Measurements from ENCODE around the gene RNF114.
"Not testable (repeated sequence)": the region's sequence is repeated elsewhere in the genome, so short reads cannot be mapped to it uniquely, and the experiment has no call there.

RNF114 gene, protein sequence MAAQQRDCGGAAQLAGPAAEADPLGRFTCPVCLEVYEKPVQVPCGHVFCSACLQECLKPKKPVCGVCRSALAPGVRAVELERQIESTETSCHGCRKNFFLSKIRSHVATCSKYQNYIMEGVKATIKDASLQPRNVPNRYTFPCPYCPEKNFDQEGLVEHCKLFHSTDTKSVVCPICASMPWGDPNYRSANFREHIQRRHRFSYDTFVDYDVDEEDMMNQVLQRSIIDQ

DNA sequence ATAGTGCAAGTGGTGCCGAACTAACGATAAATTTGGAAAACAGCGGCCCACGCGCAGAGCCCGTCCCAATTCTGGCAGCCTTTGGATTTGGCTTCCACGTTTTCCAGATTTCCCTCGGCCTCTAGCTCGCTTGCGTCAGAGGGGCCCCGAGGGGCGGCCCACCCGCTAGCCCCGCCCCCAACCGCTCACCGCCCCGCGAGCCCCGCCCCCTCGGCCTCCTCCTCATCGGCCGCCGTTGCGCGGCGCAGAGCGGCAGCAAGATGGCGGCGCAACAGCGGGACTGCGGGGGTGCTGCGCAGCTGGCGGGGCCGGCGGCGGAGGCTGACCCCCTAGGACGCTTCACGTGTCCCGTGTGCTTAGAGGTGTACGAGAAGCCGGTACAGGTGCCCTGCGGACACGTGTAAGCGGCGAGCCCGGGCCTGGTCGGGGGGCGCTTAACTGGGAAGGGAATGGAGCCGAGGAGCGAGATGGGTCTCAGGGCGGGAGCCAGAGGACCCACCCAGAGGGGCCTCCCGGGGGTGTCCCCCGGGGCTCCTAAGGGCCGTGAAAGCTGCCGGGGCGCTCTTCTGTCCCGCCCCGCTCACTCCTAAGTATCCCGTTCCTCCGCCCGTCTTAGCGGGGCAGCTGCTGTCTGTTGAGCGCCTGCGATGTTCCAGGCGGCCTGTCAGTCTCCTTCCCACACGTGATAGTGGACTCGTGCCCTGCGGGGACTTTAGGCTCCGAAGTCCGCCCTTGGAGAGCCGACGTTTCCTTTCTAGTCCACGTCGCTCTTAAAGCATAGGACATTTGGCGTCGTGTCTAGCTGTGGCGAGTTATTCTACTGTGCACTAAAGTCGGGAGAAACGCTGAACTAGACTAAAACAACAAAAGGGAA is at the start of gene RNF114:
TSS of gene RNF114 (plus strand) at position 245 of the 874 bp plus-strand sequence. CDS start at position 261, 16 bp downstream.
- DNase-seq (ENCODE audit: low spot score): peak; percentile 91

DNA sequence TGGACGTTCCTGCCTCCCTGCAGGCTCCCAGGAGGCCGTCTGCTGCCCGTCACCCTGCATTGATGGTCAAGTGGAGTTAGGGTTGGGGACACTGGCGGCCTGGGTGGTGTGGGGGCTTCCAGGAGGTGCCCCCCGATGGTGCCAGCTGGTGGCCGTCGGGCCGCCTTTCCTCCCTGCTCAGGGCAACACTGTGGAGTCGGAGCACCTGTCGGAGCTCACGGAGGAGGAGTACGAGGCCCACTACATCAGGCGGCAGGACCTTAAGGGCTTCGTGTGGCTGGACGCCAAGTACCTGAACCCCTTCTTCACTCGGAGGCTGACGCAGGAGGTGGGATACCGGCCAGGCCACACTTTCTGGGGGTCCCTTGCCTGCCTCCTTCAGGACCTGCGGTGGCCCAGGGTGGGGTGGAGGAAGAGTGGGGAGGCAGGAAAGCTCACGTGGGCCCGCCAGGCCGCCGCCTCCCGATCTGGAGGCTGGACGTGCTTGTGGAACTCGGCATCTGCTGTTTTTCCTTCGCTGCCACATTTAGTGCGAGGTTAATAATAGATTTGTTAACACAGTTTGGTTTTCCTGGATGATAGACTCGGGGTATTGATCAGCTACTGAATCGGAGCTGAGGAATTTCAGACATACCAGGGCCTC is 49.5 kb upstream of the RNF114 start:
- no peak for DNase-seq (ENCODE audit: low spot score)

DNA sequence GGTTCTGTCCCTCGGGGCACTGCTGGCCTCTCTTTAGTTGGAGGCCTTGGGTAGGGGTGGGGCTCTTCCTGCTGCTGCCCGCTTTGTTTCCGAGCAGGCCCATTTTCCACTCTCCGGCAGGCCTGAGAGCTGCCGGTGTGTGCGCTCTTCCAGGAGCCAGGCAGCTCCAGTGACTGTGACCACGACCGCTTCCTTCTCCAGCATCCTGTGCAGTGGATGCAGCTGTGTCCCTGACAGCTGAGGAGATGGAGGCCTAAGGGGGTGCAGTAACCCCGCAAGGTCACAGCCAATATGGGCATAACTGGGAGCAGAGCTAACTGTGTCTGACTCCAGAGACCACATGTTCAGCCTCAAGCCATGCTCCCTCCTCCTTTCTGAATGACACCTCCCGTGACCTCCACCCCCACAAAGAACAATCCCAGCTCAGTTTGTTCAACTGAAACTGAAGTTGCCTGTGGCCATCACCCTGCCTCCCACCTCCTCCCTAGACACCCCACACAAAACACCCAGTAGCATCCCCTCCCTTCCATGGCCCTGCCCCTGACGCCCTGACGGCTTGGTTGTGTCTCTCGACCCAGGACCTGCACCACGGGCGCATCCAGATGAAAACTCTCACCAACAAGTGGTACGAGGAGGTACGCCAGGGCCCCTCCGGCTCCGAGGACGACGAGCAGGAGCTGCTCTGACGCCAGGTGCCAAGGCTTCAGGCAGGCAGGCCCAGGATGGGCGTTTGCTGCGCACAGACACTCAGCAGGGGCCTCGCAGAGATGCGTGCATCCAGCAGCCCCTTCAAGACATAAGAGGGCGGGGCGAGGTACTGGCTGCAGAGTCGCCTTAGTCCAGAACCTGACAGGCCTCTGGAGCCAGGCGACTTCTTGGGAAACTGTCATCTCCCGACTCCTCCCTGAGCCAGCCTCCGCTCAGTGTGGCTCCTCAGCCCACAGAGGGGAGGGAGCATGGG is 48.7 kb upstream of the RNF114 start:
- no peak for DNase-seq (ENCODE audit: low spot score)

DNA sequence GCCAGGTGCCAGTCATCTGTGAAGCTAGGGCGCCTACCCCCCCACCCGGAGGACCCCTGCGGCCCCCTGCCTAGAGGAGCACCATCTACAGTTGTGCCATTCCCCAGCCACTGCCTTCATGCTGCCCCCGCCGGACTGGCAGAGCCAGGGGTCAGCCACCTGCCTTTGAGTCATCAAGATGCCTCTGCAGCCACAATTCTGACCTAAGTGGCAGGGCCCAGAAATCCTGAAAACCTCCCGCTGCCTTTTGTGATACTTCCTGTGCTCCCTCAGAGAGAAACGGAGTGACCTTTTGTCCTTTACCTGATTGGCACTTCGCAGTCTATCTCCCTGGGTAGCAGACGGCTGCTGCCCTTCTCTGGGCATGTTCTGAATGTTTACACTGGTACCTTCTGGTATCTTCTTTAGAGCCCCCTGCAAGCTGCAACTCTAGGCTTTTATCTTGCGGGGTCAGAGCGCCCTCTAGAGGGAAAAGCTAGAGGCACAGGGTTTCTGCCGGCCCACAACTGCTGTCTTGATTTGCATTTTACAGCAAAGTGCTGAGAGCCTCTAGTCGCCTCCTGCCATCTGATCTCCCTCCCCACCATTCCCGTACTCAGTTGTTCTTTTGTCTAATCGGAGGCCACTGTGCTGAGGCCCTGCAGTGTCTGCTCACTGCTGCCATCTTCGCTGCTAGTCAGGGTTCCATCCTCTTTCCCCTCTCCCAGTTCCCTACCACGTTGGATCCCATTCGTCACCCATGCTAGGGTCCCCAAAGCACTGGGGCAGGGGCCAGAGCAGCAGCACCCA is 47.8 kb upstream of the RNF114 start:
- peak; percentile 52 for DNase-seq (ENCODE audit: low spot score)

DNA sequence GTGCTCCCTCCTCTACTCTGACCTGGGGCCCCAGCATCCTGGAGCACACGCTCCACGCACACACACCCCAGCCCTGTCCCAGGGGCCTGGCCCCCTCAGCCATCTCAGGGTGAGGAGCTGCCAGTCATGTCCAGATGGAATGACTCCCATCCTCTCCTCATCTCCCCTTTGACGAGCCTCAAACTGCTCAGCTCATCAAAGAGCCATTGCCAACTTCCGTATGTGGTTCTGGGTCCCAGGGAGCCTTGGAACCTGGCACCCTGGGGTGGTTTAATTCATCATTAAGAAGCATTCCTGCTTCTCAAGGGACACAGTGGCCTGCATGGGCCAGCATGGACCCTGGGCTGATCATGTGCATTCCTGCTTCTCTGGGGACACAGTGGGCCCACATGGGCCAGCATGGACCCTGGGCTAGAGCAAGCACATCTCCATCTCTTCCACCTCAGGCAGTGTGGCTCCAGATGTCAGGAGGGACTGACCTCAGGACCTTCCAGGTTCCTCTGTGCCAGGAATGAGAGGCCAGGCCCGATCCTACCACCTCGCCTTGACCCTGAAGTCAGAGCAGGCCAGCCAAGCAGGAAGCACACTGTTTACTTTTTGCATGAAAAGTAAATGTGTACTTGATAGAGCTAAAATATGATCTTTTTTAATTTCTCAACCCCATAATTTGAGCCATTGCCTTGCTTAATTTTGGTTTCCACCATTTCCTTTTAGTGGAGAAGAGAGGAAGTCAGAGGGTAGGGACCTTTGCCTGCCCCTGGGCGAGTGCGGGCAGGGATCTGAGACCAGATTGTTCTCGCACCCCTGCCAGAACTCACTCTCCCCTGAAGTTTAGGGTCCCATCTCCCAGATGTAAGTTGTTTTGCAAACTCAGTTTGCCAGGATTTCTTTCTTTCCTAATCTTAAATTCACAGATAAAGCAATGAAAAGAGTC is 46.9 kb upstream of the RNF114 start:
- DNase-seq (ENCODE audit: low spot score): no peak

DNA sequence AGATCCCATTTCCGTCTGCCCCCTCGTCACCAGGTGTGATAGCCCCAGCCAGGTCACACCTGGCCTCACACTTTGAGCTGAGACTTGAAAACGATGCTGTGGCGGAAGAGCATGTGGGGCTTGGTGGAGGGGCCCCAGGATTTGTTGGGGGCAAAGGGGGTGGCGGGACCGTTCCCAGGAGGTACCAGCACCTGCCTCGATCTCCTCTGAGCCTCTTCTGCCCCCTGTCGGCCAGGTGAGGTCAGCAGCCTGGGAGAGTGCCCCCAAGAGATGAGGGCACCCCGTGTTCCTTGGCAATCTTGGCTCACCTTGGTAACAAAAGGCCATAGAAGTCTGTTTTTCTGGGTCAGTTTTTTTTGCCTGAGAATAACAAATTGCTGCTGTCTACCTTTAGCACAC is 46.3 kb upstream of the RNF114 start:
- DNase-seq (ENCODE audit: low spot score): no peak

DNA sequence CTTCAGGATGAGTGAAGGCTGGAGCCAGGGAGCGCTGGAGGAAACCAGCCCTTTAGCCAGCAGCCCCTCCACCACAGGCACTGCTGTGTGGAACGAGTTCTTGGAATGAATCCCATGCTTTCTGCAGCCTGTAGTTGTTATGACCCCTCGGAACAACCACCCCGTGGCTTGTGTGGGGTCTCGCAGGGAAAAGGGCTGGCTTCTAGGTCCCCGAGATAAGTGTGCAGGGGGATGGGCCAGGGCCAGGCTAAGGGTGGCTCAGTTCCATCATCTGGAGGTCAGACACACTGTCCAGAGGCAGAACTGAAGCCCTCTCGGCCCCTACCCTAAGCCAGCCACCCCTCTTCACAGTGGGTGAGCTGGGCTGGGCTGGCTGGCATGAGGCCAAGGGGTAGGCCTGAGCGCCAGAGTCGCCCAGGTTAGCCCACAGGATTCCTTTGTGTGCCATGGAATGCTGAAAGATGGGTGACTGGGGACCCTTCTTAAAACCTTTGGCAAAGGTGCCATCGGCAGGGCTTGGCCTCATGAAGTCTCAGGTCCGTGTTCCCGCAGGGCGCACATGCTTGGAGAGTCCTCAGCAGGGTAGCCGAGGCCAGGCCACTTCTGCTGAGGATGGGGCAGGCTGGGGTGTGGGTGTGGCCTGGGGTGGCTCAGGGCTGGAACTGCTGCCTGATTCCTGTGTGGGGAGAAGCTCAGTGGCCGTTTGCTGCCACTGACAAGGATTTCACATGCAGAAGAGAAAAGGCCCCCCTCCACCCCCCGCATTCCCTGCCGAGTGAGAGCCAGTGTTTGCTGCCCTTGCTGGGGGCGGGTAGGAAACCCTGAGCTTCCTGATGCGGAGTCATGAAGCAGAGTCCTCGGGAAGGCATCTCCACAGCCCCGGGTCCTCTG is 45.5 kb upstream of the RNF114 start:
- DNase-seq (ENCODE audit: low spot score): no peak

DNA sequence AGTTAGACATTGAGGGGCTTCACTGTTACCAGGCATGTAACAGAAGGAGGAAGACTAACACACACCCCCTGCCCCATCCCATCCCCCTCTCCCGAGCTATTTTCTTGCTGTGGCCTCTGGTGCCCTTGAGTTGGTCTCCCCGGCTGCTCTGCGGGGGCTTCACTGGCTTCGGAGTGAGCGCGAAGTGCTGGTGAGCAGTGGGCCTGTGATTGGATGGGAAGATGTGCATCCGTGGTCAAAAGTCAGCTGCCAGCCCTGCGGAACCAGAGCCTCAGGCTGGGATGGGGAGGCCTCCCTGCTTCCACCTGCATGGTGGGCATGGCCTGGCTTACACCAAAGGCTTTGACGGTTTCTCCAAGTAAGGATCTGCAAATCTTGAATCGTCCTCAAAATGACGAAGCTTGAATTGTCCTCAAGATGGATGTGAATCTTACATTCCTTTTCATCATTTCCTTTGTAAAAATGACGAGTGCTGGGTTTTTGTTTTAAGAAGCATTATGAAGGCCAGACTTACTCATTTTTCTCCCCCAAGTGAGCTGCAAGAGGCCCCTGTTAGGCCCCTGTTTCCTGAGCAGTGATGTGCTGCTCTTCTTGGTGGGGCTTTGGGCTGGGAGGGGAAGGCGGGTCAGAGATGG is 44.6 kb upstream of the RNF114 start:
- no peak for DNase-seq (ENCODE audit: low spot score)

DNA sequence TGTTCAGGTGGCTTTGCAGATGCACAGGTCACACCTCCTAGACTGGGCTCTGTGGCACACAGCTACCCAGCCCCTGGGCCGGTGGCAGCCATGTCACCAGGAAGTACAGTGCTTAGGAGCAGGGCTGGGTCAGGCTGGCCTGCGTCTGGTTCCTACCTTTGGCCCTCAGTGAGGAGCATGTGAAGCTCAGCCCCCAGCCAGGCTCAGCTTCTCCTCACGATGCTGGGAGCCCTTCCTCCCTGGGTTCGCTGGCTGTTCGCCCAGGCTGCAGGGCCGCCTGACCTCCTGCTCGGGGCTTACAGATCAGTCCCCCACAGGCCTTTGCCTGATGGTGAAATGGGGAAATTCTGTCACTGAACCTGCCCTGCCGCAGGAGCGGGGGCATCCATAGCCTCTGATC is 43.9 kb upstream of the RNF114 start:
- no peak for DNase-seq (ENCODE audit: low spot score)

DNA sequence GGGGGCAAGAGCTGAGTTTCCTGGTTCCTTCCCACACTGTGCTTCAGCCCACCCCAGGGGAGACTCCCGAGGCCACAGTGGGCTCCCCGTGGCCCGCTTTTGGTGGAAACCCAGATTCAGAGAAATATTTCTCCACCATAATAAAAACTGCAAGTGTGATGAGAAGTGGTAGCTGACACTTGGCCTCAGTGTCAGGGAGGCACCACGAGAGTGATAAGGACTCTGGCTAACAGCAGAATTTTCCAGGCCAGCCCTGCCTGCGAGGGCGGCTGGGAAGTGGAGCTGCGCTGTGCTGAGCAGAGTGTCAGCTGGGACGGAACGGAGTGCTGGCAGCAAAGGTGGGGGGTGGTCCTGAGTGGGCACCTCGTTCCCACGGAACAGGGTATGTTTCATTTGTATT is 43.4 kb upstream of the RNF114 start:
- no peak for DNase-seq (ENCODE audit: low spot score)

DNA sequence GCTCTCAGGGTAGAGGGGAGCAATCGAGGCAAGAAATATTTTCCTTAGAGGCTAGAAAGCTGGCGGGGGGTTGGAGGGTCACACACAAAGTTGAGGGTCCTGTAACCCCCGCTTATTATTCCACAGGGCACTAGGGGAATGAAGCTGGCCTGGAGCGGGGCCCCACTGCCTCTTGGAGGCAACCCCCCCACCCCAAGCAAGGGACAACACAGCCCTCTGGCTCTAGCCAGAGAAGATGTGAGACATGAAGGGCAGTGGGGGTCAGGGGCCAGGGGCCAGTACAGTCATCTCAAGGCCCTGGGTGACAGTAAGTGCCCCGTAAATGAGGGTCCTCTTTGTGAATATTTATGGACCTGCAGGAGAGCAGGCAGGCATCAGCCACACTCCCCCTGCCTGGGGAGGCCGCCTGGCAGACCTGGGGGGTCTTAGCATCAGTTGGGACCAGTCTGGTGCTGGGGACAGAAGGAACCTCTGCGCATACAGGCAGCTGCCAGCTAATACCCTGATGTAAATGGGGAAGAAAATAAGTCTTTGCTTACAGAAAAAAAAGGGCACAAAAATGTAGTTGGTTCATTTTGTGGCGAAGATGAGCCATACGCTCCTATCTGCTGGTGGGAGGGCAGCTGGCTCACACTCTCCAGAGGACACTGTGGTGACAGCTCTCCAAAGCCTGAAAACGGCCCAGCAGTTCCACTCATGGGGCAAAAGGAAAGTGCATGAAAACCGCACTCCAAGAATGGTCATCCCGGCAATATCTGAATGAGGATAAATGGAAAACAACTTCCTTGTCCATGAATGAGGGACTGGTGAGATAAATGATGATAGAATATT is 42.7 kb upstream of the RNF114 start:
- DNase-seq (ENCODE audit: low spot score): no peak

DNA sequence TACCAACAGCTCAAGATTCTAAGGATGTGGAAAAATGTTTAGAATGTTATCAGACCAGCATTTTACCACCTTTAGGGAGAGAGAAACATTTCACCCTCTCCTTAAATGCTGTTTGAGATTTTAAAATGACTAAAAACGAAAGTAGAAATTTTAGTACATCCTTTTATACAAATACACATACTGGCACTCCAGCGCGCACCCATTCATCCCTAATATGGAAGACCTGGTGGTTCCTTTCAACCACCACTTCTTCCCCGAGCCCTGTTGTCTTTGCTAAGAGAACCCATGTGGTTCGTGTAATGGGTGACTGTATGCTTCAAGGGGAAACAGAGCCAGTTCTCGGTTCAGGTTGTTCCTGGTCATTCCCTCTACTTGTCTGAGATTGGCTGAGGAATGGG is 42.1 kb upstream of the RNF114 start:
- DNase-seq (ENCODE audit: low spot score): no peak

DNA sequence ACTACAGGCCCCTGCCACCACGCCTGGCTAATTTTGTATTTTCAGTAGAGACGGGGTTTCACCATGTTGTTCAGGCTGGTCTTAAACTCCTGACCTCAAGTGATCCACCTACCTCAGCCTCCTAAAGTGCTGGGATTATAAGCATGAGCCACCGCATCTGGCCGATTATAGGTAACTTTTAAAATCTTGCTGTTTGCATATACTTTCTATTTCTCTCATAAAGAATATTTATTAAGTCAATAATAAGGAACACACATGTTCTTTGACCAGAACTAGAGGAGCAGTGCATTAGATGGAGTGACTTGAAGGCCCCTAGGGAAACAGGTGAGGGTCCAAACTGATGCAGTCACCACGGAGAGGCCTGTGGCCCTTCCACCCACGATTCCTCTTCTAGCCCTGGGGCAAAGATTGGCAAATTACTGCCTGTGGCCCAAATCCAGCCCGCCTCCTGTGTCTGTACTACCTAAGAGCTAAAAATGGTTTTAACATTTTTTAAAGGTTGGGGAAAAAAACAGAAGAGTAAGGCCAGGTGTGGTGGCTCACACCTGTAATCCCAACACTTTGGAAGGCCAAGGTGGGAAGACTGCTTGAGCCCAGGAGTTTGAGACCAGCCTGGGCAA is 40.6 kb upstream of the RNF114 start:
- DNase-seq (ENCODE audit: low spot score): not testable (repeated sequence)

DNA sequence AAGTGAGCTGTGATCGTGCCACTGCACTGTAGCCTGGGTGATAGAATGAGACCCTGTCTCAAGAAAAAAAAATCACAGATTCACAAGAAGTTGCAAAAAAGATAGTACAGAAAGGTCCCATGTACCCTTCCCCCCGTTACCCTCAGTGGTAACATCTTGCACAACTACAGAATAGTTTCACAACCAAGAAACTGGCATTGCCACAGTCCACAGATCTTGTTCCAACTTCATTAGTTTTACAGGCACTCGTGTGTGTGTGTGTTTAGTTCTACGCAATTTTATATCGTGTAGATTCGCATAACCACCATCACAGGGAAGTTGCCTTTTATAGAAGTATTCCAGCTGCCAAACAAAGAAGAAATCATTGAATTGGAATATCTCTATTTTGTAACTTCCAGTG is 40.0 kb upstream of the RNF114 start:
- DNase-seq (ENCODE audit: low spot score): no peak

DNA sequence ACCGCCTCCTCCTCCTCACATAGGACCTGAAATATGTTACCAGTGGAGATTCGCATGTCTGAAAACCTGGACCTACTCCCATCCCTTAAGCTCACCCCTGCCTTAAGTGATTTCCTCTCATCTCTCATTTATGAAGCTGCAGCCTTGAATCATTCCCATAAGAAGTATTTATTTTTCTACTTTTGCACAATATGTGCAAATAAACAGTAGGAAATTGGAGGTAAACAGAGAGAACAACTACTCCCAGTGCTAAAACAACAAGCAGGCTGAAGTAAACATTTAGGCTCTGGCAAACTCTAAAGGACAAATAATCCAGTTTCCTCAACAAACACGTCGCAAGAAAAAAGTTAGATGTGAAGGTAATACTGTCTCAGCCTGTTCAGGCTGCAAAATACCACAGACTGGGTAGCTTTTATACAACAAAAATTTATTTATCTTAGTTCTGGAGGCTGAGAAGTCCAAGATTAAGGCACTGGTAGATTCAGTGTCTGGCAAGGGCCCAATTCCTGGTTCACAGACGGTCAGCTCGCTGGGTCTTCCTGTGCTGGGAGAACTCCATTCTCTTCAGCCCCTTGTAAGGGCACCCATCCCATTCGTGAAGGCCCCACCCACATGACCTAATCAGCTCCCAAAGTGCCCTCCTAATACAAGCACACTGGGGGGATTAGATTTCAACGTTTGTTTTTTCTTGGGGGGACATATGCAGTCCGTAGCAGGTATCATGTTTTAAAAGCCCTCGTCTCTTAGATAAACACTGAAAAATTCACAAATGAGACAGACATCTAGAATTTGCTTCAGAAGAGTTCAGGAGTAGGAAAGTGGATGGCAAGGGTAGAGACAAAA is 36.4 kb upstream of the RNF114 start:
- DNase-seq (ENCODE audit: low spot score): no peak

DNA sequence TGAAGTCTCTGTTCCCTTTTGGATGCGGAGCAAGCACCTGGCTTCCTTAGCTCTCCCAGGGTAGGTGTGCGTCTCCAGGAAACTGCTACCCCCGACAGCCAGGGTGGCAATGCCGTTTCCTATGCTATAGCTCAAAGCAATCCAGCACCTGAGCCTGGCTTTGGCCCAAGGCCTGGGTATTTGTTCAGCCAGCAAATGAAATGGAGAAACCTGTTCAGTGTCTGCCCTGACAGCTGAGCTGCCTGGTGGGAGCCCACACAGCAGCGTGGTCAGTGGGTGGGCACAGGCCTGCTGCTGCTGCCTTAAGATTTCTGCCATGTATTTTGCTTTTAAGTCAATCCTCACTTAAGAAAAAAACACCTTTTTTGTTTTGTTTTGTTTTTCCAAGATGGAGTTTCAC is 34.6 kb upstream of the RNF114 start:
- DNase-seq (ENCODE audit: low spot score): no peak

All from CD4-positive, alpha-beta T cell treated with Interleukin-15 for 4 hours (primary cell).